GM19452 (cell line): ENCODE results near the gene RREB1.

Source experiments
- ATAC-seq: cut with Tn5 transposase; IDR thresholded peaks from one replicate; pipeline ENCODE4 v1.9.1; 2021; ENCODE audit not compliant: unreplicated experiment

RREB1 gene

GRCh38 chr6:7241709-7242645 is 134.2 kb downstream of the RREB1 start:
- no peak for ATAC-seq

- no peak for ATAC-seq
Observed at GRCh38 chr6:7242835-7243178, 135.0 kb downstream of the RREB1 start.

- no peak for ATAC-seq
Observed at GRCh38 chr6:7243179-7243981, 135.6 kb downstream of the RREB1 start.

- ATAC-seq, result no peak
Observed at GRCh38 chr6:7245668-7246393, 138.1 kb downstream of the RREB1 start.

GRCh38 chr6:7246401-7247178 is 138.8 kb downstream of the RREB1 start:
- no peak for ATAC-seq

- ATAC-seq, result no peak
Observed at GRCh38 chr6:7247179-7247456, 139.4 kb downstream of the RREB1 start.

- ATAC-seq, result no peak
Observed at GRCh38 chr6:7247828-7248227, 140.1 kb downstream of the RREB1 start.

GRCh38 chr6:7249391-7249790 is 141.6 kb downstream of the RREB1 start:
- ATAC-seq, result no peak

- ATAC-seq, result no peak
Observed at GRCh38 chr6:7249946-7250643, 142.3 kb downstream of the RREB1 start.

GRCh38 chr6:7250812-7251211 is 143.1 kb downstream of the RREB1 start:
- no peak for ATAC-seq

GRCh38 chr6:7251646-7252260 is 144.0 kb downstream of the RREB1 start:
- ATAC-seq, result no peak

- no peak for ATAC-seq
Observed at GRCh38 chr6:7252390-7252789, 144.6 kb downstream of the RREB1 start.

- ATAC-seq, result no peak
Observed at GRCh38 chr6:7254980-7255835, 147.4 kb downstream of the RREB1 start.

GRCh38 chr6:7255918-7256317 is 148.2 kb downstream of the RREB1 start:
- no peak for ATAC-seq

- ATAC-seq, result no peak
Observed at GRCh38 chr6:7256785-7257184, 149.0 kb downstream of the RREB1 start.

- ATAC-seq, result no peak
Observed at GRCh38 chr6:7257521-7258230, 149.9 kb downstream of the RREB1 start.

- no peak for ATAC-seq
Observed at GRCh38 chr6:7258231-7258763, 150.5 kb downstream of the RREB1 start.
